Stomach (tissue), 4 donors: ENCODE data around the gene GATA3.

Experiments used
- CTCF ChIP-seq, 7 experiments: fragments of 450-650 bp in 4 of 7; fragments of 200-600 bp in 3 of 7; sonication (generic) in 3 of 7; IDR thresholded peaks; one replicate each; pipeline ENCODE4 v1.5.1; 2016 to 2019; ENCODE audit warnings: antibody characterized with exemption in 7 of 7, control low read depth in 2 of 7, mild to moderate bottlenecking in 1 of 7
- EP300 ChIP-seq: sonication (generic); formaldehyde crosslinking; IDR thresholded peaks from one replicate; pipeline ENCODE4 v1.6.1; 2017; ENCODE audit warnings: antibody characterized with exemption
- POLR2A ChIP-seq, 4 donors: fragments of 450-650 bp; IDR thresholded peaks; one replicate each; pipeline ENCODE4 v1.6.1; 2016; ENCODE audit warnings: antibody characterized with exemption in 4 of 4, control low read depth in 2 of 4, mild to moderate bottlenecking in 1 of 4, moderate library complexity in 1 of 4
- POLR2AphosphoS5 ChIP-seq, 3 donors: sonication (generic); formaldehyde crosslinking; IDR thresholded peaks; one replicate each; pipeline ENCODE4 v1.6.1; 2016; ENCODE audit warnings: antibody characterized with exemption in 3 of 3

GRCh38 chr10:8078027-8078426, 23.5 kb downstream of the GATA3 start:
- TF ChIP-seq POLR2A (IDR thresholded peaks at IDR 0.05) (no peak), CTCF (IDR thresholded peaks at IDR 0.05) (no peak), POLR2AphosphoS5 (IDR thresholded peaks at IDR 0.05) (no peak), EP300 (no peak)
